GM19455 (cell line): Measurements from ENCODE around the gene SIGLEC15.
"Not testable (repeated sequence)": the region's sequence is repeated elsewhere in the genome, so short reads cannot be mapped to it uniquely, and the experiment has no call there.

Source experiments
- ATAC-seq: cut with Tn5 transposase; IDR thresholded peaks from one replicate; pipeline ENCODE4 v1.9.1; 2021; ENCODE audit not compliant: unreplicated experiment

SIGLEC15 gene

GRCh38 chr18:45818765-45819164 is 6.7 kb upstream of the SIGLEC15 start:
- ATAC-seq = not testable (repeated sequence)

DNA sequence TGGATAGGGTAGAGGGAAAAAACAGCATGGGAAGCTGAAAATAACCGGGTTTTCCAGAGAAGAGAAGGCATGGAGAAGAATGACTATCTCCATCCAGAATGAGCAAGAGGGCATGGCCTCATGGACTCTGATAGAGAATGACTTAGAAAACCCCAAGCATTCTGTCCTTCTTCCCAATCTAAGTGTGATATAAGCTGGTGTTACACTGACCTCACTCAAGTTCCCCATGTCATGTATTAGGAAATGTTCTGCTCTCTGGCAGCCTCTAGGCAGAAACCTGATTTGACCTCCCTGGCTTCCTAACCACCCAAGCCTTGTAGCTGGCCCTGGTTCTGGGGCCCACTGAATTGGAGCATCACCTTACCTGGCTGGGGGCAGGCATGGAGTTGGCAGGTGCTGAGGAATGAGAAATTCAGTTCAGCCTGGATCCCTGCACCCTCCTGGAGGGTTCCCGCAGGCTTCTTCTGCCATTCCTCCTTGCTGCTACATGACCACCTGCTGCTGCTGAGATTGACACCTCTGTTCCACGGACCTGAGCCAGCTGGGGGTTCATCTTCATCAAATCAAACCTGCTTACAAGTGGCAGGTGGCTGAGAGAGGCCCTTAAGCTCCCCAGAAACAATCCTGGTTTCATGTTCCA is 5.2 kb upstream of the SIGLEC15 start:
- ATAC-seq = no peak

GRCh38 chr18:45821026-45821425 is 4.4 kb upstream of the SIGLEC15 start:
- ATAC-seq = no peak

- ATAC-seq = no peak
Measured at GRCh38 chr18:45821711-45822110, 3.8 kb upstream of the SIGLEC15 start.

GRCh38 chr18:45826084-45826483 is 609 bp downstream of the SIGLEC15 start:
- no peak for ATAC-seq

- not testable (repeated sequence) for ATAC-seq
Measured at GRCh38 chr18:45826716-45827115, 1.2 kb downstream of the SIGLEC15 start.

DNA sequence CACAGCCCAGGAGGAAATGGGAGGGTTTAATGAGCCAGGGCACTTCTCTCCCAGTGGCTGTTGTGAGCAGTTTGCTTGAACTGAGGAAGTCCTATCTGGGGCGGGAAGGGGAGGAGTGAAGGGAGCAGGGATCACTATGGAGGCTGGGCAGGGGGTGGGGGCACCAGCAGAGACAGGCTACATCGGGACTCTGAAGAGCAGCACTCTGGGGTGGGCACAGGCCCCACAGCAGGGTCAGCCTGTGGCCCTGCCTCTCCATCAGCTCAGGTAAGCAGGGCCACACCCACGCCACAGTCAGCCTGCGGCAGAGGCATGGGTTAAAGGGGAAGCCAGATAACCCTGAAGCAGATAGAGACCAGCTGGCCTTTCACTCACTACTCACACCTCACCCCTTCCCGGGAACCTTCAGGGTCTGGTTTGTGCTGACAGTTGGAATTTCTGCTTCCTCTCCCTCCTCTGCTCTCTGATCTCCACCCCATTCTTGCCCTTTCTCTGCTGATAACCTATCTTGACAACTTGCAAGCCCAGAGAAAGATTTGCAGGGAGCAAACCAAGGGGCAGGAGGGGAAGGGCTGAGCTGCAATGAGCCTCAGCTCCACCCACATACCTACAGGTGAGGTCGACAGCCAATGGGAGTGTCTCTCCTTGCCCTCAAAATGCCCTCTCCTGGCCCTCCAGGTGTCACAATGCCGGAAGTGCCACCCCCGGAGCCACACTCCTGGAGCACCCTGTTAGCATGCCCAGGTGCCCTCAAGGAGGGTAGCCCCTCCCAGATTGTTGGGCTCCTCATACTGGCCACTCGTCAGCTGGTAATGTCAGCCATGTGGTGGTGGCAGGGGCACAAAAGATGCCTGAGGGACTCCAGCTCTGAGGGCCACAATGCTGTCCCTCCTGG is 3.7 kb downstream of the SIGLEC15 start:
- ATAC-seq = no peak

DNA sequence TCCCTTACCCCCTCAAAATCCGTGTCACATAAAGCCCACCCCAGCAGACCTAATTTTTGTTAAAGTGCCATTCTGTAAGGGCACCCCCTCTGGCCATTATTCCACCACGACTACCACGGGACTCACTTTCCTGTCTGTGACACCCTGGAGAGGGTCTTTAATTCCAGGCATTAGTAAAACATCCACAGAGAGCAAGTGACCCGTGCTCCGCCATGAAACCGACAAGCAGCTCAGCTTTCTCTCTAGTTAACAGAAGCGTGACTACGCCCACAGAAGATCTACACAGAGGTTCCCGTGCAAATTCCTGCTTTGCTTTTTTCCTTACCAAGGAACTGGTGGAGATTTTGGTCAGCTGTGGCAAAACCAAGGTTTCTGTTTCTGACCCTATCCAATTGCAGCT is 4.4 kb downstream of the SIGLEC15 start:
- ATAC-seq = no peak

DNA sequence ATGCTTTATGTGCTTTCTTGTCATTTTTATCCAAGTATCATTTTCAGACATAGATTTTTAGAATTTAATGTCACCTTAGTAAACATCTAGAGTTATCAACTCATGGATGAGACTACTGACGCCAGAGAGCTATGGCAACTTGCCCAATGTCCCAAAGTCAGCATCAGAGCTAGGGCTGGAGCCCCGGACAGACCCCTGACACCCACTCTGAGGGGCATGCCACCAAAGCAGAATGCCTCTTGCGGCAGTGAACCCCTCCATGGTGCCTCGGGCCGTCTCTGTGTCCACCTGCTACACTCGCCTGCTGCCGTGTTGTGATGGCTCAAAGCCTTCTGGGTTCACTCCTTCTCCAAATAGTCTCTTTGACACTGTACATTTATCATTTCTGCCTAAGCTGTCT is 5.4 kb downstream of the SIGLEC15 start:
- no peak for ATAC-seq

- no peak for ATAC-seq
Measured at GRCh38 chr18:45833846-45834245, 8.4 kb downstream of the SIGLEC15 start.

DNA sequence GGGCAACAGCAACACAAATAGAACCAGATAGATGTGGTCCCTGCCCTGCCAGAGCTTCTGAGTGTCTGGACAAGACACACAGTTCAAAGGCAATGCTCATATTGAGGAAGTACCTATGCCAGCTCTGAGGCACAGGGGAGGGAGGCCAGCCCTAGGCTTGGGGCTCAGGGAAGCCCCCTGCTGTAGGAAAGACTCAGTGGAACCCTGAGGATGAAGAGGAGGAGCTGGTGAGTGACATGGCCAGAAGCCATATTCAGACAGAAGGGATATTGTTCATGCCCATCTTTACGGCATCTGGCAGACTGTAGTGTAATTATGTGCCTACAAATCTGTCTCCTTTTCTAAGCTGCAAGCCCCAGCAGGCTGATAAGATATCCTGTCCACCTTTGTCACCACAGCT is 8.8 kb downstream of the SIGLEC15 start:
- no peak for ATAC-seq

GRCh38 chr18:45835057-45835636 is 9.7 kb downstream of the SIGLEC15 start:
- no peak for ATAC-seq

GRCh38 chr18:45836242-45837205 is 11.0 kb downstream of the SIGLEC15 start:
- no peak for ATAC-seq

- ATAC-seq = no peak
Measured at GRCh38 chr18:45837283-45838070, 12.0 kb downstream of the SIGLEC15 start.

- ATAC-seq = no peak
Measured at GRCh38 chr18:45838302-45839070, 13.0 kb downstream of the SIGLEC15 start.

- ATAC-seq = no peak
Measured at GRCh38 chr18:45839414-45840395, 14.2 kb downstream of the SIGLEC15 start.

DNA sequence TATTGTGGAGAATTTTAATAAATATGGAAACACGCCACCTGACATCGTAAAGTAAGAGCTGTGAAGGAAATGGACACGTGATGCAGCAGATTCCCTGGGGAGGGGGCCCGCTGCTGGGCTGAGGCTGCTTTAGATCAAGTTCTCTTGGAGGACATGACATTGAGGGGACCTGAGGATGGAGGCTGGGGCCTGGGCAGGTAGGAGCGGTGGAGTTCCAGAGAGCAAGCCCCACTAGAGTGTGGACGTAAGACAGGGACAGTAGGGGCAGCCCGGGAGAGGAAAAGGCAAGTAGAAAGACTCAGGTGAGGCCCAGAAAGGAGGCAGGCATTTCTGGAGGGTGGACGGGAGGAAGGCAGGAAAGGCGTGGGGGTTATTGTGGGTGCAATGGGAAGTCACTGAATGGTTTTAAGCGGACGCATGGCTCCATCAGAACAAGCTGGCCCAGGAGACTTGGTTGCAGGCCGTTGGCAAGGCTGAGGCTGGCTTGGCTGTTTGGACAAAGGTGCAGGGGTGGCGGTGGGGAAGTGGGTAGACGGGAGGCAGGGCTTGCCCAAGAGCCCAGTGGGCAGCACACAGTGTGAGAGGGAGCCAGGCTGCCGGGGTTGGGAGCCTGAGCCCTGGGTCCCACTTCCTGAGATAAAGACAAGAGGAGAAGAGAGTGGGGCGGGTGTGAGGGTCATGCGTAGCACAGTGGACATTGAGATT is 15.7 kb downstream of the SIGLEC15 start:
- no peak for ATAC-seq
